HG02981 (cell line): Measurements from ENCODE around the gene STPG4.
A peak's percentile ranks its signal among the peaks of the same experiment; 100 is the strongest.

Experiments used
- ATAC-seq: cut with Tn5 transposase; IDR thresholded peaks from one replicate; pipeline ENCODE4 v1.9.1; 2021; ENCODE audit warnings: mild to moderate bottlenecking, moderate library complexity; ENCODE audit not compliant: unreplicated experiment

The STPG4 gene

DNA sequence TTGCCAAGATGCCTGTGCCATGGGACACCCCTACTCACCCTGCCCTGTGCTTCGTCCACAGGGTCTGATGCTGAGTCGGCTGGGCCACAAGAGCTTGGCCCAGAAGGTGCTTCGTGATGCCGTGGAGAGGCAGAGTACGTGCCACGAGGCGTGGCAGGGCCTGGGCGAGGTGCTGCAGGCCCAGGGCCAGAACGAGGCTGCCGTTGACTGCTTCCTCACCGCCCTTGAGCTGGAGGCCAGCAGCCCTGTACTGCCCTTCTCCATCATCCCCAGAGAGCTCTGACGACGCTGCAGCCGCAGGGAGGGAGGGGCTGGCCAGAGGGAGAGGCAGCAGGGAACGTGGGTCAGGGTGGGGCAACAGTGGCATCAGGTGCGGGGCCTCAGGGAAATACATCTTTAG lies 81.5 kb downstream of the STPG4 start:
- ATAC-seq: no peak

GRCh38 chr2:47073217-47073616 lies 81.9 kb downstream of the STPG4 start:
- no peak for ATAC-seq

GRCh38 chr2:47072728-47073191 lies 82.3 kb downstream of the STPG4 start:
- no peak for ATAC-seq

DNA sequence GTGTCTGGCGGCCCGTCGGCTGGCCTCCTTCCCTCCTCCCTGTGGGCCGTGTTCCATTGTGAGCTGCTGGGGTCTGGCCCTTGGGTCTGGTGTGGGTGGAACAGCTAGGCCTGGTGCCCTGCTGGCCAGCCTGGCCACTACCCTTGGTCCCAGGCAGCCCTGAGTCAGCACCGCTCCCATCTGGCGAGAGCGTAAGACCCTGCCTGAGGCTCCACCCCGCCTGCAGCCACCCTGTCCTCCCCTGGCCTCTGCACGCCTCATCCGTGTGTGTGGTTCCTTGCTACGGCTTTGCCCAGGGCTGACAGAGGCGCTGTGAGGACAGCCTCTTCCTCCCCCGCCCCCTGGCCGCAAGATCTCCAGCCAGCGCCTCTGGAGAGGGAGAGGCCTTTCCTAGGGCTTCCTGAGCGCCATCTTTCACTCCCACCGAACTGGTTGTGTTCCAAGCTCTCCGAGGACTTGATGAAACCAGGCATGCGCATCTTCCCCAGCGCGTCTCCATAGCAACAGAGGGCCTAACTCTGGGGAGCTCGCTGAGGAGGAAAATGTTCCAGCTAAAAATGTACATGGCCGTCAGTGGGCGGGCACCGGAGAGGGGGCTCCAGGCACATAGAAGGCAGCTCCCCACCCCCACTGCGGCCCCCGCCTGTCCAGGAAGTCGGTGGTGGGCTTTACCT lies 83.0 kb downstream of the STPG4 start:
- no peak for ATAC-seq

- peak; percentile 76 for ATAC-seq
Measured at GRCh38 chr2:47070920-47071824, 83.9 kb downstream of the STPG4 start.

DNA sequence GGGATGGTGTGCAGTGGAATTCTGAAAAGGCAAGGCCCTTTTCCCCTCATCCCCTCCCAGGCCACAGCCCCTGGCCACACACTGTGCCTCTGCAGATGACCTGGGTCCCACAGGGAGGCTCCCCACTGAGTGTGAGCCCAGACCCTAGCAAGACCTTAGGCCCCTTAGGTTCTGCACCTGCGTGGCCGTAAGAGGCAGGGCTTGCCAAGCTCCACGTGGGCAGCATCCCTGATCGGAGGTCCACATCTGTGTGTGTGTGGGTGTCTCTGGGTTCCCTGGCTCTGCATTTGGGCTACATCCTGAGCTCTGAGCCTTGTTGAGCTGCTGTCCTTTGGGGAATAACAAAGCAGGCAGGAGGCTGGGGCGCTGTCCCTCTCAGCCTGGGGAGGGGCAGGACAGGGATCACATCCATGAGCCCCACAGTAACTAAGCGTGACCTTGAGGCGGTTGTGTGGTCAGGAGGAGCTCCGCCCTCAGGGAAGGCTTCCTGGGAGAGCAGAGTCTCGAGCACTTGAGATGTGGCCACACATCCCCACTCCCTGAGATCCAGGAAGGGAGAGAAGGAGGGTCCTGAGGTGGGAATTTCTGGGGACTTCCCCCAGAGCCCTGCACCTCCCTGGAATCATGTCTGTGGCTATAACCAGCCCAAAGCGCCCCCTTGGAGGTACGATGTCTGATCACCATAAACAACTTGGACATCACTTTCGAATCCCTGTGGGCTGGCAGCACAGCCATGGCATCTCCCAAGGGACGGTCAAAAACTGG lies 84.8 kb downstream of the STPG4 start:
- no peak for ATAC-seq

GRCh38 chr2:47069628-47070154 lies 85.4 kb downstream of the STPG4 start:
- ATAC-seq: no peak

DNA sequence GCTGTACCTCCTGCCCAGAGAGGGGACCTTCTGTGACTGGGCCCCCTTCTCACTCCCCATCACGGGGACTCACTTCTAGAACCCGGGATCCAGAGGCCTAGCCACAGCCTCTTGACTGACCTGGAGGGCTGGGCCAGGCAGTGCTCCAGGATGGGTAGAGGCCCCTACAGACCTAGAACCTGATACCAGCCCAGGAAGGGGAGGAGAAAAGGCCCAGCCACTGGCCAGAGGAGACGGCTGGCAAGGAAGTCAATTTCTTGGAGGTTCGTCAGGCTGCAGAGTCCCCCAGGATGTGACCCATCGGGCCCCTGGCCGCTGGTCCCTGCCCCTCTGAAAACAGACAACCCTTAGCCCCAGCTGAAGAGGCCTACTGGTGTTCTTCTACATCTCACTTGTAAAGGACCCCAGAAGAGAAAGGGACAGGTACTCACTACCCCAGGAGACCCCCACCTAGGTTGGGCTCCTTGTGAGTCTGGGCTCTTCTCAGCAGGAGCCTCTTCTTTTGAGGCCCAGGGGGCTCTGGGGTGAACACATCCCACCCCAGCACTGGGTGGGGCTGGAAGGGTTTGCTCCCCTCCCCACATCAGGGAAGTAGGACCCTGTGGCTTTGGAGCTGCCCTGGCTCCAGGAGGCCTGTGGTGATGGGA lies 86.0 kb downstream of the STPG4 start:
- no peak for ATAC-seq

- ATAC-seq: no peak
Measured at GRCh38 chr2:47067788-47068407, 87.2 kb downstream of the STPG4 start.

DNA sequence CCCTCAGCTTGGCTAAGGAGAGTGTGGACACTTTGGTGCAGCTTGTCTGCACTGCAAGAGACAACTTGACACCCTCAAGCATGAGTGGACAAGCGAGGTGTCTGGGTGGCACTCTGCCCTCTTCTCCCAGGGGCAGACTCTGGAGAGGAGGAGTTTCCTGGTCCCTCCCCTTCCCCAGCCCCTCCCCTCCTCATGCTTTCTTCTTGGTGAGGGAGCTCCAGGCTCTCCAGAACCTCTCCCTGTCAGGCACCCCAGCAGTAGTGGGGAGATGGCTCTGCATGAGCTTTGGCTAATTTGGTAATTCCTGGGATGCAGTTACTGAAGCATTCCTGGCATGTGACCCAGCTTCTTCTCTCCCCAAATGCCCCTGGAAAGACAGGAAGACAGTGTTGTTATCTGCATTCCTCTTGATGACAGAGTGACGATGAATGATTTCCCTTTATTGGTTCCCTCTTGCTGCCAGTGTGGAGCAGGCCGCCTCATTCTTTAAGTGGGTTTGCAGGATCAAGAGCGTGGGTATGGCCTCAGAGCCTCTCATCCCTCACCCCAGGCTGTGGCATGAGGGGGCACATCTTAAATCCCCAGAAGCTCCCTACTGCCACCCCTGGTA lies 89.2 kb downstream of the STPG4 start:
- ATAC-seq: no peak

DNA sequence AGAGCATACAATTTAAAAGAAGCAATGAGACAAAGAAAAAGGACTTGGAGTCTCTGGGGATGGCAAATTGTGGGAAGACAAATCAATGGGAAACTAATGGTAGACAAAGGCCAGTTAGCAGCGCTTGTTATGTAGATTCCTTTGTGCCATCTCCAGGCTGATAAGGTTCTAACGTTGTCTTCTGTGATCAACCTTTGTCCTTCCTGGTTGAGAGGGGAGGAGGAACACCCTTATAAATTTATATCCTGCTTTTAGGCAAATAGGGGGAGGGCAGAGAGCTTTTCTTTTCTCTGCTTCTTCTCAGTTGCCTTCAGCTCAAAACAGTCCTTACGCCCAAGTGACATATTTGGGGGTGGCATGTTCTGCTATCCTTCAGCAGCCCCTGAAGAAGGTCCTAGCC lies 89.8 kb downstream of the STPG4 start:
- ATAC-seq: no peak

GRCh38 chr2:47064106-47064505 lies 91.0 kb downstream of the STPG4 start:
- ATAC-seq: no peak

GRCh38 chr2:47063538-47063930 lies 91.6 kb downstream of the STPG4 start:
- ATAC-seq: no peak

DNA sequence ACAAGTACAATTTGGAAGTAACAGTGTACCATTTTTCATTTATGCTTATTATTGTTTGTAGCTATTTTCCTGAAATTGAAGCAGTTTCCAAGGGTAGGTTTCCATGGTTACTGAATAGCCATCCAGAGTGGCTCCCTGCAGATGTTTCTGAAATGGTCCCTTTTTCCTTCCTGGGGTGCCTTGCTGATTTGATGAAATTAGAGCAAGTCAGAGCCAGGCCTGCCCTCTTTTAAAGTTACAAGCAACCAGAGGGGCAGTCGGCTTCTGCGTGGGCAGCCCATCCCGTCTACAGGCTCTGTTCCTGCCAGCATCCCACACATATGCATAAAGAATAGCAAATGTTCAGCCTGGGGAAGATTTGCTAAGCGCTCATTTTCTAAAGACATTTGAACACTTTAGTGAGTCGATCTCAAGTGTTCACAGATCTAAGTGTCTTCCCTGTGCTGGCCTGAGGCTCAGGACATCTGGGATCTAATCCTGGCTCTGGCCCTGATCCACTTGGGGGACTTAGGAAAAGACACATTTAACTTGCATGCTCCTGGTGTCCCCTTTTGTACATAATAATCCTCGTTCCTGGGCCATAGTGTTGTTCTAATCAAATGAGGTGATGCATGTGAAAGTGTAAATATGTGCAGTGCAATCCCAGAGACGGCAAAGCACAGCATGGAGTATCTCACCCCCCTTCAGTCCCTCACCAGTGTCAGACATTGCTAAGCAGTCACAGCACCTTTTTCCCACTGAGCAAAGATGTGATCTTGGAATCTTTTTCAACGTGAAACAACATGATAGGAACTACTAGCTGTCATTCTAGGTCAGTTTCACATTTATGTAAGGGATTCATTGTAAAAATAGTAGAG lies 92.2 kb downstream of the STPG4 start:
- ATAC-seq: no peak

DNA sequence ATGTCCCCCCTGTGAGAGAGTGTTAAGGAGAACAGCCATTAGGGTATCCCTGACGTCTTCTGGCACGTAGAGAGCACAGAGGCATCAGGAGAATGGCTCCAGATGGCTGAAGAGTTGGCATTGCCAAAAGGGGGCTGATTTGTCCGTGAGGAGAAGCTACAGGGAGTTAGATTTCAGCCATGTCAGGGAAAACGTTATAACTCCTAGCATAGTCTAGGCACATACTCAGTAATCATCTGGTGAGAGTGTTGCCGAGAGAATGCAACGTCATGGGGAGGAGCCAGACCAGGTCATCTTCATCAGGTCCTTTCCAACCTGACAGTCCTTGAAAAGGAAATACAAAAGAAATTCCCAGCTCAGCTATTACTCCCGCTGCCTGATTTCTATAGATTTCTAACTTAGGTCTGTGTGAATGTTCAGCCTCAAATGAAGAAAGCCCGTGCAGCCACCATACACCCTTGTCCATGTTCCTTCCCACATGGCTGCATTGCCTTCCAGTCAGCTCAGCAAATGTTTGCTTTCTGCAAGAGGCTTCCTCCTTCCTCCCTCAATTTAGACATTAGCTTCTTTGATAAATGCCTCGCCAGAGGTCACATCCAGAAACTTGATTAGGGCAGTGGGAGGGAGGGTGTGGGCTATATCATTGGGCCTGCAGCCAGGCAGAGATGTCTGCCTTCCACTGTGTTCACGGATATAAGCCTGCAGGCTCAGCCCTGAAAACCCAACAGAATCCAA lies 93.0 kb downstream of the STPG4 start:
- no peak for ATAC-seq

- ATAC-seq: no peak
Measured at GRCh38 chr2:47060652-47061170, 94.4 kb downstream of the STPG4 start.

DNA sequence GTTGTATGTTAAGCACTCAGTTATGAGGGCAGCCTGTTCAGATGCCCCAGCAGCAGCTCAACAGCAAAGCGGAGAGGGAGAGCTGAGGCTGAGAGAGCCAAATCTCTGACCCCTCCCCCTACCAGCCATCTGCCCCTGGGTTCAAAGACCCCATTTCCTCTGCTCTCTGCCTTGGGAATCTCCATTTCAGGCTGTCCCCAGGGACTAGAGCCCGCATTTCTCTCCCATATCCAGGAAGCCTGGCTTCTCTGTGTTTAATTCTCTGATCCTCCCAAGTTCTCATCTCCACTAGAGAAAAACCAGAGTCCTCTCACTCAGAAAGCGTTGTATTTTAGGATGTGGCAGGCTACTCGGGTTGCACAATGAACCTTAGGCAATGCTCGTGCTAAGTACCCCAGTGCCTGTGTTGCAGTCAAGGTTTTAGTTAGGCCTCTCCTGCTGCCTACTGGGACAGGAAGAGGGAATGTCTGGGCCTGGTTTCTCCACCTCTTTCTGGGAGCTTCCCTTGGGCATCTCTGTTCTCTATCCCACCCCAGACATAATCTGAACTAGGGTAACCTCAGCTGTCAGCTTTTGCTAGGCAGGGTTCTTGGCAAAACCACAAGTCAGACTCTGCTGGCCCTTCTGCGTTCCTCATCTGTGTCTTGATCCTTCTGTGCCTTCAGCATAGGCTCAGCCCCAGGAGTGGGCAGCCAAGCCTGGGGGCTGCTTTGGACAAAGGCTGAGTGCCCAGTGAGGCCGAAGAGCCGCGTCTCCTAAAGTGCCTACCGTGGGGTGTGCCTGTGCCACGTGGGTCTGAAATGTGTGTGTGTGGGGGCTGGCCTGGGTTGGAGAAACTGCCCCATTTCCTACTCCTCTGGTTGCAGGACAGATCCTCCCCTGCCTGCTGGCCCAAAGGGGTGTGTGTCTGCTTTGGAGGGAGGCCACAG lies 96.8 kb downstream of the STPG4 start:
- no peak for ATAC-seq
